GM12872 (cell line): Measurements from ENCODE around the gene APBB1IP.
A peak's percentile ranks its signal among the peaks of the same experiment; 100 is the strongest.

ENCODE experiments used
- CTCF ChIP-seq: IDR thresholded peaks from 3 replicates; pipeline ENCODE4 v1.5.1; 2011; ENCODE audit warnings: low read depth, mild to moderate bottlenecking, low read length, moderate library complexity; ENCODE audit not compliant: insufficient read depth

Gene APBB1IP

DNA sequence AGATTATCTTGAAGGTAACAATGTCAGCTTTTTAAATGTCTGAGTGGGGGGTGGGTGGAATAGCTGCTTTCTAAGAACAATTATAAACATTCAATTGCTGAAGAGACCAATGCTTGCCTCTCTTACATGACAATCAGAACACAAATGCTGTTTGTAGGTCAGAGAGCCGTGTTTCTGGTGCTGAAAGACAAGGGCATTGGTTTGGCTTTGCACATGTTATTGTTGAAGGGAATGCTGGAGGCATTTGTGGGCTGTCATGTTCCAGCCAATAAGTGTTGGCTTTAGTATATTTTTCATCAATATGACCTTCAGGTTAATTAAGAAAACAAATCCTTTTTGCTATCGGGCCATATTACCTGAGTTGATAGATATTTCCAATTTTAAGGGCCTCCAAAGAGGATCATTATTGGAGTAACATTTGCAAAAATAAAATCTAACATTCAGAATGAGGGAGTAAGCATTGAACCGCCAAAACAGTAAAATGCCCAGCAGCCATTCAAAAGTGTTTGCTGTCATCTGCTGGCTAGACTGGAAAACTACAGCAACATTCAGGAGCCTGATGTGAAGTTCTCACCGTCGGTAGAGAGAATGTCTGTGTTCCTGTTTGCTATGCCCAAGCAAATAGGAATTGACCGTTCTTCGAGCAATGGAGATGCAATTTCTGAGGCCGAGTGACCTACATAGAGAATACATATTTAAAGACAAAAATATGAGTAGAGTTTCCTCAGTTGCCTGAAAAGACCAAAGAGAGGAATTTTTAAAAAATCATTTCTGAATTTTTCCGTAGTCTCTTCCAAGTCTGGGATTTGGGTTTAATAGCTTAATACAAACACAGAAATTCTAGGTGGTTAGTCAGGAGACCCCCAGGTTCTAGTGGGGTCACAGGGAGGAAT lies 118.9 kb downstream of the APBB1IP start:
- peak; percentile 94 for TF ChIP-seq CTCF

- TF ChIP-seq CTCF = no peak
These were observed 119.5 kb downstream of the APBB1IP start for GRCh38 chr10:26557641-26558014.

GRCh38 chr10:26566525-26567350 lies 128.6 kb downstream of the APBB1IP start:
- no peak for TF ChIP-seq CTCF

GRCh38 chr10:26567351-26567721 lies 129.2 kb downstream of the APBB1IP start:
- no peak for TF ChIP-seq CTCF

GRCh38 chr10:26571655-26572054 lies 133.5 kb downstream of the APBB1IP start:
- no peak for TF ChIP-seq CTCF

- 0 out of 3 replicates have a peak, but pooled peaks have one; percentile 11 for TF ChIP-seq CTCF
These were observed 135.5 kb downstream of the APBB1IP start for GRCh38 chr10:26573674-26574073.

GRCh38 chr10:26574783-26575182 lies 136.6 kb downstream of the APBB1IP start:
- no peak for TF ChIP-seq CTCF
